MM.1S (cell line): ENCODE measurements around the gene HOATZ.

Experiments used
- DNase-seq: peaks from one replicate; pipeline ENCODE4 v3.0.0-alpha.2; 2015
- H2AFZ ChIP-seq: fragments of 300-600 bp; sonication (generic); 2 replicates; pipeline ENCODE4 v1.6.0; 2016; ENCODE audit warnings: antibody characterized with exemption, low read length
- H3F3A ChIP-seq: fragments of 300-600 bp; sonication (generic); 2 replicates; pipeline ENCODE4 v1.6.1; 2016; ENCODE audit warnings: mild to moderate bottlenecking, antibody characterized with exemption, low read length, moderate library complexity, mixed read lengths; ENCODE audit not compliant: insufficient read depth
- H3K27ac ChIP-seq: fragments of 300-600 bp; sonication (generic); 2 replicates; pipeline ENCODE4 v1.5.1; 2016; ENCODE audit warnings: mild to moderate bottlenecking, low read length
- H3K27me3 ChIP-seq: fragments of 300-600 bp; sonication (generic); replicated peaks from 2 replicates; pipeline ENCODE4 v1.6.0; 2016; ENCODE audit warnings: low read length; ENCODE audit not compliant: insufficient read depth
- H3K36me3 ChIP-seq: fragments of 300-600 bp; sonication (generic); replicated peaks from 2 replicates; pipeline ENCODE4 v1.6.1; 2016; ENCODE audit warnings: mild to moderate bottlenecking, low read length, mixed read lengths; ENCODE audit not compliant: insufficient read depth
- H3K4me1 ChIP-seq: fragments of 300-600 bp; sonication (generic); 2 replicates; pipeline ENCODE4 v1.6.1; 2016; ENCODE audit warnings: low read length, mixed read lengths
- H3K4me2 ChIP-seq: fragments of 300-600 bp; sonication (generic); 2 replicates; pipeline ENCODE4 v1.6.0; 2016; ENCODE audit warnings: low read depth, low read length
- H3K4me3 ChIP-seq: fragments of 300-600 bp; sonication (generic); 2 replicates; pipeline ENCODE4 v1.5.1; 2016; ENCODE audit warnings: low read length, mixed read lengths
- H3K79me2 ChIP-seq: fragments of 300-600 bp; sonication (generic); 2 replicates; pipeline ENCODE4 v1.6.1; 2016; ENCODE audit warnings: mixed run types, low read length, mixed read lengths
- H3K9ac ChIP-seq: fragments of 300-600 bp; sonication (generic); 2 replicates; pipeline ENCODE4 v1.6.1; 2016; ENCODE audit warnings: low read length, mixed read lengths
- H3K9me2 ChIP-seq: fragments of 300-600 bp; sonication (generic); replicated peaks from 2 replicates; pipeline ENCODE4 v1.6.1; 2016; ENCODE audit warnings: mild to moderate bottlenecking, low read length, mixed read lengths; ENCODE audit not compliant: insufficient read depth
- H3K9me3 ChIP-seq: fragments of 300-600 bp; sonication (generic); replicated peaks from 2 replicates; pipeline ENCODE4 v1.6.1; 2016; ENCODE audit warnings: mild to moderate bottlenecking, low read length, mixed read lengths; ENCODE audit not compliant: insufficient read depth
- H4K20me1 ChIP-seq: fragments of 300-600 bp; sonication (generic); 2 replicates; pipeline ENCODE4 v1.6.1; 2016; ENCODE audit warnings: mild to moderate bottlenecking, low read length, moderate library complexity, mixed read lengths; ENCODE audit not compliant: insufficient read depth
- CTCF ChIP-seq: fragments of 300-600 bp; sonication (generic); IDR thresholded peaks from 2 replicates; pipeline ENCODE4 v1.5.1; 2016; ENCODE audit warnings: antibody characterized with exemption, low read length, mixed read lengths
- EZH2 ChIP-seq: fragments of 300-600 bp; sonication (generic); optimal IDR thresholded peaks from 2 replicates; pipeline ENCODE3; 2017; ENCODE audit warnings: low read depth, mild to moderate bottlenecking, antibody characterized with exemption, low read length, mixed read lengths
- EZH2phosphoT487 ChIP-seq: fragments of 300-600 bp; sonication (generic); IDR thresholded peaks from 2 replicates; pipeline ENCODE4 v1.6.1; 2018; ENCODE audit warnings: antibody characterized with exemption, low read length

The HOATZ gene

GRCh38 chr11:111483431-111483830 is 31.1 kb upstream of the HOATZ start:
- DNase-seq: no peak
- Histone ChIP-seq H3K4me3 (no peak overlapping the region), H3K9me3 (no peaks in the 10 kb centered on the region), H3F3A (no peaks in the 10 kb centered on the region), H3K9ac (no peak overlapping the region), H3K36me3 (no peaks in the 10 kb centered on the region), H4K20me1 (no peaks in the 10 kb centered on the region), H3K9me2 (no peaks in the 10 kb centered on the region), H3K4me1 (no peaks in the 10 kb centered on the region), H2AFZ (no peak overlapping the region), H3K27me3 (no peaks in the 10 kb centered on the region), H3K4me2 (no peak overlapping the region), H3K79me2 (no peaks in the 10 kb centered on the region), H3K27ac (no peak overlapping the region)
- TF ChIP-seq EZH2 (no peak), EZH2phosphoT487 (no peak), CTCF (no peak)

- Histone ChIP-seq H3K9me3 (no peaks in the 10 kb centered on the region), H3F3A (no peaks in the 10 kb centered on the region), H3K4me3 (no peak overlapping the region), H3K9ac (no peak overlapping the region), H3K4me2 (no peak overlapping the region), H4K20me1 (no peaks in the 10 kb centered on the region), H3K9me2 (no peaks in the 10 kb centered on the region), H2AFZ (no peak overlapping the region), H3K36me3 (no peaks in the 10 kb centered on the region), H3K27ac (no peak overlapping the region), H3K4me1 (no peaks in the 10 kb centered on the region), H3K27me3 (no peaks in the 10 kb centered on the region), H3K79me2 (no peaks in the 10 kb centered on the region)
- DNase-seq: no peak
- TF ChIP-seq EZH2phosphoT487 (no peak), EZH2 (no peak), CTCF (no peak)
Measured at GRCh38 chr11:111490496-111490895, 24.1 kb upstream of the HOATZ start.

- Histone ChIP-seq H3K4me2 (no peak overlapping the region), H3K27ac (no peak overlapping the region), H3K4me3 (no peak overlapping the region), H3K9ac (no peak overlapping the region), H3K4me1 (no peaks in the 10 kb centered on the region), H2AFZ (no peak overlapping the region), H4K20me1 (no peaks in the 10 kb centered on the region), H3K79me2 (no peaks in the 10 kb centered on the region), H3K9me2 (no peaks in the 10 kb centered on the region), H3F3A (no peaks in the 10 kb centered on the region), H3K9me3 (no peaks in the 10 kb centered on the region), H3K36me3 (no peaks in the 10 kb centered on the region), H3K27me3 (no peaks in the 10 kb centered on the region)
- TF ChIP-seq EZH2: no peak
- TF ChIP-seq CTCF: no peak
- TF ChIP-seq EZH2phosphoT487: no peak
- DNase-seq: no peak
Measured at GRCh38 chr11:111494040-111494439, 20.5 kb upstream of the HOATZ start.
